SU-DHL-6 (cell line): Measurements from ENCODE around the gene CCDC138.

Source experiments
- CTCF ChIP-seq: fragments of 200-600 bp; sonication (generic); IDR thresholded peaks from one replicate; pipeline ENCODE4 v1.5.1; 2017; ENCODE audit warnings: antibody characterized with exemption, mild to moderate bottlenecking, low read length, moderate library complexity; ENCODE audit not compliant: insufficient read depth, poor library complexity, severe bottlenecking
- EZH2phosphoT487 ChIP-seq: fragments of 200-600 bp; sonication (generic), shearing (Covaris generic); conservative IDR thresholded peaks from 2 replicates; pipeline ENCODE4 v1.6.1; 2018; ENCODE audit warnings: mild to moderate bottlenecking, antibody characterized with exemption, low read length, moderate library complexity, mixed read lengths

- TF ChIP-seq CTCF (no peak), EZH2phosphoT487 (no peak)
Measured at GRCh38 chr2:108922141-108922915, 135.8 kb downstream of the CCDC138 start.
